Thyroid gland (tissue), 4 donors: Measurements from ENCODE around the gene TMED7. TPM values are rescaled to one million over a fixed set of nuclear protein-coding genes. Genes with fewer than 3 reads are reported as not detected.

Experiments used
- DNase-seq, 2 donors: peaks; one replicate each; pipeline ENCODE4 v3.0.0-alpha.2; 2019
- H3K27ac ChIP-seq, 3 donors: fragments of 200-600 bp; sonication (generic); 1 replicate in 2 of 3; 2 replicates in 1 of 3; pipeline ENCODE4 v1.5.1; 2016 to 2019; ENCODE audit warnings: mild to moderate bottlenecking in 1 of 3, moderate library complexity in 1 of 3
- H3K27me3 ChIP-seq: fragments of 200-600 bp; sonication (generic); one replicate; pipeline ENCODE4 v1.5.1; 2019
- H3K36me3 ChIP-seq, 2 donors: fragments of 200-600 bp; sonication (generic); one replicate each; pipeline ENCODE4 v1.5.1; 2016 to 2019
- H3K4me1 ChIP-seq, 2 donors: fragments of 200-600 bp; sonication (generic); one replicate each; pipeline ENCODE4 v1.5.1; 2017 to 2019
- H3K4me3 ChIP-seq, 3 donors: fragments of 200-600 bp; sonication (generic); replicated peaks in 1 of 3; 1 replicate in 2 of 3; 2 replicates in 1 of 3; pipeline ENCODE4 v1.5.1; 2016; ENCODE audit warnings: mild to moderate bottlenecking in 1 of 3
- H3K9me3 ChIP-seq: fragments of 200-600 bp; sonication (generic); one replicate; pipeline ENCODE4 v1.5.1; 2017
- POLR2A ChIP-seq, 2 donors: fragments of 450-650 bp; IDR thresholded peaks; one replicate each; pipeline ENCODE4 v1.6.1; 2017; ENCODE audit warnings: antibody characterized with exemption in 2 of 2, mild to moderate bottlenecking in 2 of 2, moderate library complexity in 1 of 2
- WGBS, 2 donors: methylation state at CpG; one replicate each; pipeline ENCODE4 v1.1.5; 2017; 5-methylcytosine and 5-hydroxymethylcytosine counted together
- intact Hi-C: fragments of 100-400 bp; cut with DNase I; formaldehyde crosslinking; loops from one replicate; pipeline ENCODE4 v1.15.1; 2023
- total RNA-seq, 4 donors: library from RNA; depleted of rRNA; stranded (reverse); fragments of >200 nt; gene quantifications; one replicate each; pipeline ENCODE4 v1.2.3, GENCODE V29; 2016
- TF ChIP-seq, protein P1 (sequence below), 6 experiments: fragments of 200-600 bp in 3 of 6; fragments of 450-650 bp in 3 of 6; sonication (generic) in 3 of 6; IDR thresholded peaks; one replicate each; pipeline ENCODE4 v1.5.1; 2016 to 2019; ENCODE audit warnings: antibody characterized with exemption in 6 of 6, mild to moderate bottlenecking in 2 of 6, inconsistent platforms in 1 of 6, moderate library complexity in 1 of 6

Gene TMED7
- total RNA-seq, 4 donors from 2014 or later, result 137 to 198 (median 168) TPM

DNA sequence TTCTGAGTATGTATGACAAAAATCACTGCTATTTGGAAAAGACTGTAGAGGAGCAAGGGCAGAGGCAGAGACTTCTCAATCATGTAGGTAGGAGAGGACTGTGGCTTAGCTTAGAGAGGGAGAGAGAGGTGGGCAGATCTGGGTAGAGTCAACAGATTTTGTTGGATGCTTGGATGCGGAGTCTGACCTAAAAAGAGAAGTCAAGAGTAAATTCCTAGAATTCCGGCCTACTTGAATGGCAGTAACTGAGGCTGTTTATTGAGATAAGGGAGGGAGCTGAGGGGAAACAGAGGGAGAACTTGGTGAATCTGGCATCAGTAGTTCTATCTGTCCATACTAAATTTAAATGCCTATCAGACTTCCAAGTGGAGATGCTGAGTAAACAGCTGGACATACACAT lies 25.9 kb downstream of the TMED7 start:
- Histone ChIP-seq H3K9me3 (no peaks in the 10 kb centered on the region), H3K4me1 (peaks cover 18 to 21% of the 10 kb centered on the region in 2 donors), H3K36me3 (no peaks in the 10 kb centered on the region), H3K27ac (no peak overlapping the region), H3K4me3 (no peak overlapping the region), H3K27me3 (no peaks in the 10 kb centered on the region)
- no peak for DNase-seq
- no peak for TF ChIP-seq POLR2A (IDR thresholded peaks at IDR 0.05)
- TF ChIP-seq, protein P1, sequence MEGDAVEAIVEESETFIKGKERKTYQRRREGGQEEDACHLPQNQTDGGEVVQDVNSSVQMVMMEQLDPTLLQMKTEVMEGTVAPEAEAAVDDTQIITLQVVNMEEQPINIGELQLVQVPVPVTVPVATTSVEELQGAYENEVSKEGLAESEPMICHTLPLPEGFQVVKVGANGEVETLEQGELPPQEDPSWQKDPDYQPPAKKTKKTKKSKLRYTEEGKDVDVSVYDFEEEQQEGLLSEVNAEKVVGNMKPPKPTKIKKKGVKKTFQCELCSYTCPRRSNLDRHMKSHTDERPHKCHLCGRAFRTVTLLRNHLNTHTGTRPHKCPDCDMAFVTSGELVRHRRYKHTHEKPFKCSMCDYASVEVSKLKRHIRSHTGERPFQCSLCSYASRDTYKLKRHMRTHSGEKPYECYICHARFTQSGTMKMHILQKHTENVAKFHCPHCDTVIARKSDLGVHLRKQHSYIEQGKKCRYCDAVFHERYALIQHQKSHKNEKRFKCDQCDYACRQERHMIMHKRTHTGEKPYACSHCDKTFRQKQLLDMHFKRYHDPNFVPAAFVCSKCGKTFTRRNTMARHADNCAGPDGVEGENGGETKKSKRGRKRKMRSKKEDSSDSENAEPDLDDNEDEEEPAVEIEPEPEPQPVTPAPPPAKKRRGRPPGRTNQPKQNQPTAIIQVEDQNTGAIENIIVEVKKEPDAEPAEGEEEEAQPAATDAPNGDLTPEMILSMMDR (IDR thresholded peaks at IDR 0.05), result no peak
- 64 to 67% methylated on average over 2 of the region's 2 CpGs for WGBS, 2 donors
- intact Hi-C loops, result no loop called here

DNA sequence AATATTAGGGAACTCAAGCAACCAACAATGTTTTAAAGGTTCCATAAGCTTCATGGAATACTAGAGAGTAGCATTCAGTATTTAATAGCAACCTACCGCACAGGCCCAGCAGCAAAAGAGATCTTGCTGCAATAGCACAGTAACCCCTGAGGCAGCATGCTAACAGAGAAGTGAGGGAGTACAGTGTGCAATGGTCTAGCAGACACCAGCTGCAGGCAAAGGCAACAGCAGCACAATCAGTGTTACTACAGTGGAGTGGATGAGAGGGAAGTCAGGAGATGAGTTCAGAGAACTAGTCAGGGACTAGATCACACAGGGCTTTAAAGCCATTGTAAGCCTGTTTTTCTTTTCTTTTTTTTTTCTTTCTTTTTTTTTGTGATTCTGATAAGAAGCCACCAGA lies 26.3 kb downstream of the TMED7 start:
- H3K4me1 ChIP-seq, result peaks cover 18 to 21% of the 10 kb centered on the region in 2 donors
- WGBS, 2 donors, result 66 to 67% methylated on average over 1 of the region's 1 CpG
- no peak overlapping the region for H3K27ac ChIP-seq

DNA sequence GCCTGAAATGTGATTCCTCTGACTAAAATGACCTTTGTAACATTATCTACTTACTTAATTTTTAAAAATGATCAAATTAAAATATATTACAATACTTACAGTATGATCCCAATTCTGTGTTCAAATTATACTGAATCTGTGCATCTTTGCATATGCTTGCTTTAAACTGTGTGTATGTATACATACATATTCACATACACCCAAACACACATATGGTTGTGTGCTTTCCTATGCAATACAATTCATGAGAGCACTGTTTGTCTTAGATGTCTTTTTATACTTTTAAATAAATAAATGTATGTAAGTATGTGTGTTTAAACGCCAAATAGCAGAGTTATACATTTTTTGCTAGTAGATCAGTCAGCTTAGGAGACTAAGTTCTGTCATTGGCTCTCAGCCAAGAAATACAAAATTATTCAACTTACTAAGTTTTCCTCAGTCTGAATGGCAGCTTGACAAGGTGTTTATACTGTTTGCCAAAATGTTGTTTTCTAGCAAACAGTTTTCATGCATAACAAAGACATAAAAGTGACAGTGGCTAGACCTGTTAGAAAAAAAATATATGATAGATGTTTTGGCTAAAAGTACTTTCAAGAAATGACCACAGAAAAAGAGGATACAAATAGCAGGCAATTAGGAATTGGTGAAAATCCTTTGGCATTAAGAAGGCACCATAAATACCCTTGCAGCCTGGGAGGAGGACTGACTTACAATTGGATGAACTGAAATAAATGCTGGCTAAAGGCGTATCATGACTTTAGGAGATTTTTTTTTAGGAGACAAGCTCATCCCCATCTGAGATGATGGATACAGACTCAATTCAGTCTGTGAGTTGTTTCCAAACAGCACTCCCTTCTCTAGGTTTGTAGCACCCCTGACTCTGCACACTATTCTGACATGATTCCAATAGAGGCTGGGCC lies 31.4 kb downstream of the TMED7 start:
- no peak for TF ChIP-seq POLR2A (IDR thresholded peaks at IDR 0.05)
- TF ChIP-seq, protein P1 (IDR thresholded peaks at IDR 0.05), result no peak
- no peak for DNase-seq
- Histone ChIP-seq H3K4me3 (no peak overlapping the region), H3K27me3 (no peaks in the 10 kb centered on the region), H3K4me1 (peaks cover 0 to 1% of the 10 kb centered on the region in 2 donors), H3K27ac (no peak overlapping the region), H3K9me3 (no peaks in the 10 kb centered on the region), H3K36me3 (no peaks in the 10 kb centered on the region)
- WGBS, 2 donors, result 82 to 83% methylated on average over 2 of the region's 2 CpGs
- intact Hi-C loops, result no loop called here

More for the DNA sequence above, 26.3 kb downstream of the TMED7 start:
- H3K4me3 ChIP-seq, result no peak overlapping the region
- no peaks in the 10 kb centered on the region for H3K36me3 ChIP-seq
- no peaks in the 10 kb centered on the region for H3K27me3 ChIP-seq
- intact Hi-C loops, result no loop called here
- no peaks in the 10 kb centered on the region for H3K9me3 ChIP-seq
- TF ChIP-seq, protein P1 (IDR thresholded peaks at IDR 0.05), result no peak
- TF ChIP-seq POLR2A (IDR thresholded peaks at IDR 0.05), result no peak
- peak; percentile 15 to 27 for DNase-seq

DNA sequence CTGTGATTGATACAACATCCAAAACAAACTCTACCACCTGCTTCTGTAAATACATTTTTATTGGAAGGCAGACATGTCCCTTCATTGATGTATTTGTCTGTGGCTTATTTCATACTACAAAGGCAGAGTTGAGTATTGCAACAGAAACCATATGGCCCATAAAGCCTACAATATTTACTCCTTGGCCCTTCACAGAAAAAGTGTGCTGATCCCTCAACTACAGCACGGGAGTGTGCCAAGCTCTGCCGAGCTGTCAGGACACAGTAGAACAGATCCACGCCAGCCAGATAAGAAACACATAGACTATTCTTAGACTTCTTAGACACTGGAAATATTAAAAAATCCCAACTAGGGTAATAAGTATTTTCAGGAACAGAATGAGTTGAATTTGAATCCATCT lies 36.8 kb downstream of the TMED7 start:
- Histone ChIP-seq H3K36me3 (no peaks in the 10 kb centered on the region), H3K27ac (no peak overlapping the region), H3K4me1 (no peaks in the 10 kb centered on the region), H3K27me3 (no peaks in the 10 kb centered on the region), H3K4me3 (no peak overlapping the region), H3K9me3 (no peaks in the 10 kb centered on the region)
- DNase-seq, result no peak
- 91 to 95% methylated on average over 3 of the region's 3 CpGs for WGBS, 2 donors
- no peak for TF ChIP-seq POLR2A (IDR thresholded peaks at IDR 0.05)
- TF ChIP-seq, protein P1 (IDR thresholded peaks at IDR 0.05), result no peak
- intact Hi-C loops, result loop anchor here (5.0 kb wide), 1 partner anchor 282 kb away; no protein-coding TSS in a partner anchor

DNA sequence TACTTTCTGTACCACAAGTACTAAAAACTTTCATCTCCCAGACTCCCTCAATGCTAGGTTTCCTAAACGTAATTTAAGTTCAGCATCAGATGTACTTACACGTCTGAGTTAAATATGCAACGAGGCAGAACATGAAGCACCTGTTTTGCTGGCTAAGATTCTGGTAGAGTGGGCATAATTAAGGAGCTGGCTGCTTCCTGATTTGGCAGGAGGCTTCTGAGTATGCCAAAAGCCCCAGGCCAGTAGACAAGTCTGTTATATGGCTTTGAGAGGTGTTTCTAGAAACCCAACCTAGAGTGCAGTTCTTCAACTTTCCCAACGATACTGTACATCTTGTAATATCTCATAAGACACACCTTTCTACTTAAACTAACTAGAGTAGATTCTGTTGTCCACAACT lies 37.2 kb downstream of the TMED7 start:
- Histone ChIP-seq H3K4me3 (no peak overlapping the region), H3K36me3 (no peaks in the 10 kb centered on the region), H3K4me1 (no peaks in the 10 kb centered on the region), H3K27me3 (no peaks in the 10 kb centered on the region), H3K27ac (no peak overlapping the region), H3K9me3 (no peaks in the 10 kb centered on the region)
- 60% methylated on average over 4 of the region's 4 CpGs for WGBS, 2 donors
- DNase-seq, result no peak
- TF ChIP-seq, protein P1 (IDR thresholded peaks at IDR 0.05), result no peak
- no peak for TF ChIP-seq POLR2A (IDR thresholded peaks at IDR 0.05)
- intact Hi-C loops, result loop anchor here (5.0 kb wide), 1 partner anchor 281 kb away; no protein-coding TSS in a partner anchor
